Omental fat pad (tissue), 4 donors: Measurements from ENCODE around the gene TTLL9. TPM values are rescaled to one million over a fixed set of nuclear protein-coding genes. Genes with fewer than 3 reads are reported as not detected.

Source experiments
- ATAC-seq: fragments of 150-250 bp; one replicate; pipeline ENCODE4 v1.9.1; 2016; ENCODE audit warnings: mild to moderate bottlenecking, moderate library complexity; ENCODE audit not compliant: low FRiP score
- DNase-seq: peaks from one replicate; pipeline ENCODE4 v3.0.0-alpha.2; 2019; ENCODE audit warnings: low spot score
- total RNA-seq, 4 donors: library from RNA; depleted of rRNA; stranded (reverse); fragments of >200 nt; gene quantifications; one replicate each; pipeline ENCODE4 v1.1.0, GENCODE V29; 2016
- TF ChIP-seq, protein P1 (sequence below), 3 donors: fragments of 450-650 bp; IDR thresholded peaks; one replicate each; pipeline ENCODE4 v1.5.1; 2016 to 2017; ENCODE audit warnings: antibody characterized with exemption in 3 of 3, mild to moderate bottlenecking in 3 of 3, moderate library complexity in 2 of 3

TTLL9 gene
- total RNA-seq, 4 donors from 2014 or later = 0.24 to 1.4 (median 0.28) TPM

GRCh38 chr20:31837896-31838397, 32.5 kb upstream of the TTLL9 start:
- DNase-seq (no peak), ATAC-seq (no peak)
- TF ChIP-seq, protein P1, sequence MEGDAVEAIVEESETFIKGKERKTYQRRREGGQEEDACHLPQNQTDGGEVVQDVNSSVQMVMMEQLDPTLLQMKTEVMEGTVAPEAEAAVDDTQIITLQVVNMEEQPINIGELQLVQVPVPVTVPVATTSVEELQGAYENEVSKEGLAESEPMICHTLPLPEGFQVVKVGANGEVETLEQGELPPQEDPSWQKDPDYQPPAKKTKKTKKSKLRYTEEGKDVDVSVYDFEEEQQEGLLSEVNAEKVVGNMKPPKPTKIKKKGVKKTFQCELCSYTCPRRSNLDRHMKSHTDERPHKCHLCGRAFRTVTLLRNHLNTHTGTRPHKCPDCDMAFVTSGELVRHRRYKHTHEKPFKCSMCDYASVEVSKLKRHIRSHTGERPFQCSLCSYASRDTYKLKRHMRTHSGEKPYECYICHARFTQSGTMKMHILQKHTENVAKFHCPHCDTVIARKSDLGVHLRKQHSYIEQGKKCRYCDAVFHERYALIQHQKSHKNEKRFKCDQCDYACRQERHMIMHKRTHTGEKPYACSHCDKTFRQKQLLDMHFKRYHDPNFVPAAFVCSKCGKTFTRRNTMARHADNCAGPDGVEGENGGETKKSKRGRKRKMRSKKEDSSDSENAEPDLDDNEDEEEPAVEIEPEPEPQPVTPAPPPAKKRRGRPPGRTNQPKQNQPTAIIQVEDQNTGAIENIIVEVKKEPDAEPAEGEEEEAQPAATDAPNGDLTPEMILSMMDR (IDR thresholded peaks at IDR 0.05) = no peak

GRCh38 chr20:31838646-31839292, 31.7 kb upstream of the TTLL9 start:
- ATAC-seq = no peak
- no peak for DNase-seq
- TF ChIP-seq, protein P1 (IDR thresholded peaks at IDR 0.05) = no peak

- TF ChIP-seq, protein P1 (IDR thresholded peaks at IDR 0.05) = no peak
- ATAC-seq = no peak
- no peak for DNase-seq
Observed at GRCh38 chr20:31839782-31840487, 30.5 kb upstream of the TTLL9 start.

DNA sequence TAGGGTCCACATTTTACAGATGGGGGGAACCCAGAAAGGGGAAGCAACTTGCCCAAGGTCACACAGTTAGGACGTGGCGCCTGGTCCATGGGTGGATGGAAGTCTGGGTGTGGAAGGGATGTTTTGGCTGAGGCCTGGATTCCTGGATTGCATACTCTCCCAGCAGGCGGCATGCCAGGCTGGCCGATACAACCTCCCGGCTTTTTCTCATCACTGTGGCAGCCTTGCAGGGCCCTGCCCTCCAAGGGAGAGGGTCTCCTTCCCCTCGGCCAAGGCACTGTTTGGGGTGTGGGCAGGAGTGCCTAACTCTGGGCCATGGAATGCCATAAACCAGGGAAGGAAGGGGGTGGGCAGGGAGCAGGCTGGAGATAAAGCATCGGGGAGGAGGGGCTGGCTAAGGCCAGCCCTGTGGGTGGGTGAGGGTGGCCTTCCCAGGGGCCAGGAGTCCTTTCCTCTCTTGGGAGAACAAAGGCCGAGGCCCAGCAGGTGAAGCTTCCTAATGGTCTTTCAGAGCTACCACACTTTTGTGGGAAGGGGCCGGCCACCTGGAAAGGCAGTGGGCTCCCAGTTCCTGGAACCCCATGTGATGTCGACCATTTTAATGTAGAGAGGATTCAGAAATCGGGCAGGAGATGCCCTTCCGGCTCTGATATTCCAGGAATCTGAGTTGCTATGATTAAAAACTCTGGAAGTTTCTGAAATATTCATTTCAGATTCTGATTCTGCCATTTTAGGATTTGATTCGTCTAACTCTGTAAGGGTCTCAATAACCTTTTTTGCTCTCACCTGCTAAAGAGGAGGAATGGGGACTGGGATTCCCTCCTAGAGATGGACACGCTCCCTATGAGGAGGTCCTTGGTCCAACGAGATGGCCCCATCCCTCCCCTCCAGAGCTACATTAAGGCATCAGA, 29.3 kb upstream of the TTLL9 start:
- DNase-seq (no peak), ATAC-seq (no peak)
- TF ChIP-seq, protein P1 (IDR thresholded peaks at IDR 0.05) = no peak

DNA sequence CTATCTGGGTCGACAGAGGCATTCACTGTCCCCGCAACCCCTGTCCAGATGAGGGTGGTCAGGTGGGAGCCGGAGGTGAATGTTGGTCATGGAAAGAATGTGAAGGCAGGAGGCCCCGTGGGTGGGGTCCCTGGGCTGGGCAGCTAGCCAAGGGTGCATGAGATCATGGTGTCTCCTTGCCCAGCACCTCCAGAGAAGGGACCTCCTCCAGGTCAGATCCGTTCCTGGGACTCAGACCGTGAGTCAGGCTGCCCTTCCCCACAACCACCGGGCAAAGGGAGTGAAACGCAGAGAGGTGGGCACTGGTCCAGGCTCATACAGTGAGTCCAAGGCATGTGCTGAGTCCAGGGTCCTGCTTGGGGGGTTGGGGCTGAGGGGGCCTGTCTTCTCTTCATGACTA, 28.5 kb upstream of the TTLL9 start:
- DNase-seq (no peak), ATAC-seq (peak; percentile 74)
- TF ChIP-seq, protein P1 (IDR thresholded peaks at IDR 0.05) = no peak

DNA sequence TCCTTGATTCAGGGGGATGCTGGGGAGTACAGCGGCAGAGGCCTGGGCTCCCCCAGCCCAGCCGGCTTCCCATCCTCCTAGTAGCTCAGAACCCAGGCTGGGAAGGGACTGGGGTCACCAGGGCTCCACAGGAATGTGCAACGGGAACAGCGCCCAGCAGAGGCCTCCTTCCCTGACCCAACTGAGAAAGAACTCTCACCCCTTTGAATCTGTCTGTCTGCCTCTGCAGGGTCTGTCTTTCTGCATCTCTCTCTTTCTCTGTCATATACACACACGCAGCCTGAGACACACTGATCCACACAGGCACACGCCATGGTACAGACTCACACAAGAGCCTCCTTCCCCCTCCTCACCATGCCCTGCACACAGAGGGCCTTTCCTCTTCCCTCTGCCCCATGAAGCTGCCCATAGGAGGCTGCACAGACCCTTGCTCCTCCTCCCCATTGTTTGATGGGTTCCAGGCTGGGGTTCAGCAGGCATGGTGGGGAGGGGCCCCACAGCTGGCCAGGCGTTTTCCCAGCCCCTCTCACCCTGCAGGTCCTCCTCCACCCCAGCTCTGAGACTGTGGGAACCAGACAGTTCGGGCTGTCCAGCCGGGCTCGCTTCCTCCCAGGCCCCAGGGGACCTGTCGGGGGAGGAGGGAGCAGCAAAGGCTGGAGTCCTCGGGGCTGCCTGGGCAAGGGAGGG, 27.8 kb upstream of the TTLL9 start:
- ATAC-seq (peak; percentile 13), DNase-seq (no peak)
- TF ChIP-seq, protein P1 (IDR thresholded peaks at IDR 0.05) = no peak
